Esophagus squamous epithelium (tissue), 5 donors: ENCODE data around the gene MAP2K5. TPM values are rescaled to one million over a fixed set of nuclear protein-coding genes. Genes with fewer than 3 reads are reported as not detected.

Experiments used
- DNase-seq: peaks from one replicate; lab custom pipeline; 2025; lab: John Stamatoyannopoulos, UW
- H3K27ac ChIP-seq, 4 donors: fragments of 200-600 bp; sonication (generic); one replicate each; pipeline ENCODE4 v1.5.1; 2016 to 2019; ENCODE audit warnings: mild to moderate bottlenecking in 1 of 4
- H3K27me3 ChIP-seq, 4 donors: fragments of 200-600 bp; sonication (generic); 1 replicate in 3 of 4; 2 replicates in 1 of 4; pipeline versions ENCODE4 v1.5.1 to v1.6.0; 2017 to 2021; ENCODE audit warnings: antibody characterized with exemption in 1 of 4
- H3K36me3 ChIP-seq, 3 donors: fragments of 200-600 bp; sonication (generic); one replicate each; pipeline ENCODE4 v1.5.1; 2016 to 2019
- H3K4me1 ChIP-seq, 3 donors: fragments of 200-600 bp; sonication (generic); one replicate each; pipeline ENCODE4 v1.5.1; 2017 to 2019
- H3K4me3 ChIP-seq, 4 donors: fragments of 200-600 bp; sonication (generic); 1 replicate in 3 of 4; 2 replicates in 1 of 4; pipeline ENCODE4 v1.5.1; 2016 to 2019; ENCODE audit warnings: mild to moderate bottlenecking in 2 of 4, moderate library complexity in 1 of 4
- H3K9me3 ChIP-seq, 3 donors: fragments of 200-600 bp; sonication (generic); one replicate each; pipeline ENCODE4 v1.5.1; 2016 to 2019
- POLR2A ChIP-seq, 4 donors: fragments of 450-650 bp; IDR thresholded peaks; one replicate each; pipeline ENCODE4 v1.6.1; 2017; ENCODE audit warnings: antibody characterized with exemption in 4 of 4, mild to moderate bottlenecking in 4 of 4, moderate library complexity in 3 of 4
- WGBS, 2 donors: methylation state at CpG; one replicate each; pipeline ENCODE4 v1.1.5; 2018; 5-methylcytosine and 5-hydroxymethylcytosine counted together
- intact Hi-C: fragments of 100-400 bp; cut with DNase I; formaldehyde crosslinking; loops from one replicate; pipeline ENCODE4 v1.15.0; 2022
- total RNA-seq, 4 donors: library from RNA; depleted of rRNA; stranded (reverse); fragments of >200 nt; gene quantifications; one replicate each; pipeline ENCODE4 v1.1.0, GENCODE V29; 2016
- TF ChIP-seq, protein P1 (sequence below), 6 experiments: fragments of 450-650 bp in 4 of 6; fragments of 200-600 bp in 2 of 6; sonication (generic) in 2 of 6; IDR thresholded peaks; one replicate each; pipeline ENCODE4 v1.5.1; 2016 to 2019; ENCODE audit warnings: antibody characterized with exemption in 6 of 6, mild to moderate bottlenecking in 4 of 6, moderate library complexity in 4 of 6
- donor health status: DM: yes; HTN: yes; CAD: no.

Gene MAP2K5
- total RNA-seq, 4 donors from 2014 or later: 5.8 to 8.0 (median 7.0) TPM

DNA sequence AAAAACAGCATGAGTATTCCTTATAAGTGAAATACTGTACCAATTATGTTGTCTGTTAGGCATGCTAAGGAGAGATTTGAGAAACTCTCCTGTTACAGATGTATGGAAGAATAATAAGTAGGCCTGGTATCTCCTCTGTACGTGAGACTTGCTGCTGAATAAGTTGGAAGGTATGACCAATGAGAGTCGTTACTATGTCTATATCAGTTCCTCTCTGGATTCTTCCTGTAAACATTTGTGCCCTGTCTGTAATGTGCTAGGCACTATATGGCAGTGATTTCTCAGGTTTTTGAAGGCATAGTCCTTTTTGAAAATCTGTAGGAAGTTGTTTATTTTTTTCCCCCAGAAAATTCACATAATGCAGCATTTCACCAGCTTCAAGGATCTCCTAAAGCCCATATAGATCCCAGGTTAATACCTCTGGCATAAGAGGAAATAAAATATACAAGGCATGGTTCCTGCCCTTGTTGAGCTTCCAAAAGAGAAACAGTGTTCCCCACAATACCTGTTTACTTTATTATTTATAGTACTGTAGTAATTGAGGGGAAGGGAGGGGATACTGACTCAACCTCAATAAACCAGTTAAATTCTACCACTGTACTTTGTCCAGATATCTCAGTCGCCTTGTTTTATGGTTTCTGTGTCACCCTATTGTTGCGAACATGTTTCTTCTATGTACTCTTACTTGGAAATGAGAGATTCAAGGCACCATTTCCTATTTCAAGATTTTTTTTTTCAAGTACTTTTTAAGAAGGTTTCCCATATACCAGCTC, 28.6 kb downstream of the MAP2K5 start:
- Histone ChIP-seq H3K9me3 (no peaks in the 10 kb centered on the region), H3K36me3 (peaks cover 0 to 13% (median 0%) of the 10 kb centered on the region in 3 donors), H3K27me3 (no peaks in the 10 kb centered on the region), H3K27ac (no peak overlapping the region), H3K4me1 (no peaks in the 10 kb centered on the region), H3K4me3 (no peak overlapping the region)
- TF ChIP-seq POLR2A (IDR thresholded peaks at IDR 0.05): no peak
- TF ChIP-seq, protein P1, sequence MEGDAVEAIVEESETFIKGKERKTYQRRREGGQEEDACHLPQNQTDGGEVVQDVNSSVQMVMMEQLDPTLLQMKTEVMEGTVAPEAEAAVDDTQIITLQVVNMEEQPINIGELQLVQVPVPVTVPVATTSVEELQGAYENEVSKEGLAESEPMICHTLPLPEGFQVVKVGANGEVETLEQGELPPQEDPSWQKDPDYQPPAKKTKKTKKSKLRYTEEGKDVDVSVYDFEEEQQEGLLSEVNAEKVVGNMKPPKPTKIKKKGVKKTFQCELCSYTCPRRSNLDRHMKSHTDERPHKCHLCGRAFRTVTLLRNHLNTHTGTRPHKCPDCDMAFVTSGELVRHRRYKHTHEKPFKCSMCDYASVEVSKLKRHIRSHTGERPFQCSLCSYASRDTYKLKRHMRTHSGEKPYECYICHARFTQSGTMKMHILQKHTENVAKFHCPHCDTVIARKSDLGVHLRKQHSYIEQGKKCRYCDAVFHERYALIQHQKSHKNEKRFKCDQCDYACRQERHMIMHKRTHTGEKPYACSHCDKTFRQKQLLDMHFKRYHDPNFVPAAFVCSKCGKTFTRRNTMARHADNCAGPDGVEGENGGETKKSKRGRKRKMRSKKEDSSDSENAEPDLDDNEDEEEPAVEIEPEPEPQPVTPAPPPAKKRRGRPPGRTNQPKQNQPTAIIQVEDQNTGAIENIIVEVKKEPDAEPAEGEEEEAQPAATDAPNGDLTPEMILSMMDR (IDR thresholded peaks at IDR 0.05): no peak
- DNase-seq: no peak
- intact Hi-C loops: no loop called here
- 92 to 96% methylated on average over 4 of the region's 4 CpGs for WGBS, 2 donors

GRCh38 chr15:67571648-67572415, 29.3 kb downstream of the MAP2K5 start:
- WGBS, 2 donors: 89 to 93% methylated on average over 5 of the region's 5 CpGs
- Histone ChIP-seq H3K27me3 (no peaks in the 10 kb centered on the region), H3K27ac (no peak overlapping the region), H3K9me3 (no peaks in the 10 kb centered on the region), H3K4me1 (no peaks in the 10 kb centered on the region), H3K36me3 (peaks cover 0 to 13% (median 0%) of the 10 kb centered on the region in 3 donors), H3K4me3 (no peak overlapping the region)
- TF ChIP-seq POLR2A (IDR thresholded peaks at IDR 0.05): no peak
- TF ChIP-seq, protein P1 (IDR thresholded peaks at IDR 0.05): no peak
- DNase-seq: no peak
- intact Hi-C loops: no loop called here

GRCh38 chr15:67573194-67573593, 30.7 kb downstream of the MAP2K5 start:
- Histone ChIP-seq H3K27ac (no peak overlapping the region), H3K36me3 (peaks cover 0 to 13% (median 0%) of the 10 kb centered on the region in 3 donors), H3K4me1 (no peaks in the 10 kb centered on the region), H3K27me3 (no peaks in the 10 kb centered on the region), H3K4me3 (no peak overlapping the region), H3K9me3 (no peaks in the 10 kb centered on the region)
- no peak for DNase-seq
- TF ChIP-seq, protein P1 (IDR thresholded peaks at IDR 0.05): no peak
- TF ChIP-seq POLR2A (IDR thresholded peaks at IDR 0.05): no peak
- WGBS, 2 donors: 93 to 95% methylated on average over 3 of the region's 3 CpGs
- intact Hi-C loops: no loop called here

GRCh38 chr15:67575039-67575502, 32.6 kb downstream of the MAP2K5 start:
- TF ChIP-seq, protein P1 (IDR thresholded peaks at IDR 0.05): no peak
- no peak for TF ChIP-seq POLR2A (IDR thresholded peaks at IDR 0.05)
- Histone ChIP-seq H3K27me3 (no peaks in the 10 kb centered on the region), H3K9me3 (no peaks in the 10 kb centered on the region), H3K36me3 (peaks cover 0 to 13% (median 0%) of the 10 kb centered on the region in 3 donors), H3K4me3 (no peak overlapping the region), H3K4me1 (no peaks in the 10 kb centered on the region), H3K27ac (no peak overlapping the region)
- WGBS, 2 donors: 66 to 75% methylated on average over 4 of the region's 4 CpGs
- intact Hi-C loops: no loop called here
- no peak for DNase-seq
